Smooth muscle cell (in vitro differentiated cells): ENCODE results near the gene MID2. TPM values are rescaled to one million over a fixed set of nuclear protein-coding genes. Genes with fewer than 3 reads are reported as not detected.
"Not testable (repeated sequence)": the region's sequence is repeated elsewhere in the genome, so short reads cannot be mapped to it uniquely, and the experiment has no call there.

ENCODE experiments used
- DNase-seq: peaks from one replicate; lab custom pipeline; 2025; ENCODE audit not compliant: unreplicated experiment; lab: John Stamatoyannopoulos, UW
- H2AFZ ChIP-seq: fragments of 200-600 bp; sonication (generic); 2 replicates; pipeline ENCODE4 v1.6.0; 2016; ENCODE audit warnings: antibody characterized with exemption, low read depth, mild to moderate bottlenecking
- H3F3A ChIP-seq: fragments of 200-600 bp; sonication (generic); 2 replicates; pipeline ENCODE4 v1.6.0; 2017; ENCODE audit warnings: antibody characterized with exemption, low read depth
- H3K27ac ChIP-seq: fragments of 200-600 bp; sonication (generic); 2 replicates; pipeline ENCODE4 v1.5.1; 2016; ENCODE audit warnings: low read depth, mild to moderate bottlenecking
- H3K27me3 ChIP-seq: fragments of 200-600 bp; sonication (generic); 2 replicates; pipeline ENCODE4 v1.6.1; 2016; ENCODE audit warnings: low read depth, mild to moderate bottlenecking
- H3K36me3 ChIP-seq: fragments of 200-600 bp; sonication (generic); 2 replicates; pipeline ENCODE4 v1.5.1; 2016; ENCODE audit warnings: low read depth
- H3K4me1 ChIP-seq: fragments of 200-600 bp; sonication (generic); 2 replicates; pipeline ENCODE4 v1.5.1; 2016; ENCODE audit warnings: low read depth
- H3K4me2 ChIP-seq: fragments of 200-600 bp; sonication (generic); 2 replicates; pipeline ENCODE4 v1.6.0; 2016; ENCODE audit warnings: mild to moderate bottlenecking
- H3K4me3 ChIP-seq: fragments of 200-600 bp; sonication (generic); 2 replicates; pipeline ENCODE4 v1.5.1; 2016; ENCODE audit warnings: mild to moderate bottlenecking
- H3K79me2 ChIP-seq: fragments of 200-600 bp; sonication (generic); 2 replicates; pipeline ENCODE4 v1.6.0; 2016; ENCODE audit warnings: low read depth, mild to moderate bottlenecking
- H3K9ac ChIP-seq: fragments of 200-600 bp; sonication (generic); 2 replicates; pipeline ENCODE4 v1.6.0; 2016; ENCODE audit warnings: low read depth
- H3K9me3 ChIP-seq: fragments of 200-600 bp; sonication (generic); replicated peaks from 2 replicates; pipeline ENCODE4 v1.5.1; 2016; ENCODE audit warnings: low read depth
- H4K20me1 ChIP-seq: fragments of 200-600 bp; sonication (generic); 2 replicates; pipeline ENCODE4 v1.6.0; 2016; ENCODE audit warnings: low read depth
- CTCF ChIP-seq: fragments of 200-600 bp; sonication (generic); IDR thresholded peaks from 2 replicates; pipeline ENCODE4 v1.5.1; 2017; ENCODE audit warnings: borderline replicate concordance, mild to moderate bottlenecking, antibody characterized with exemption; ENCODE audit not compliant: insufficient read depth, poor library complexity, severe bottlenecking
- WGBS: methylation state at CpG from one replicate; pipeline ENCODE4 v1.1.7; 2016; ENCODE audit warnings: low lambda C conversion rate; 5-methylcytosine and 5-hydroxymethylcytosine counted together
- polyA plus RNA-seq: library from polyadenylated mRNA; unstranded; fragments of >200 nt; fragmentation: Nextera tagmentation; extraction: Ambion mirVana; gene quantifications from 2 replicates; pipeline ENCODE4 v1.2.1, GENCODE V29; 2016
- total RNA-seq: library from RNA; depleted of rRNA; stranded (reverse); fragments of >200 nt; gene quantifications from 2 replicates; pipeline ENCODE4 v1.2.3, GENCODE V29; 2014

MID2 gene
- total and polyA plus RNA-seq, 2 experiments from 2014 or later, result 6.7 to 16.6 TPM

DNA sequence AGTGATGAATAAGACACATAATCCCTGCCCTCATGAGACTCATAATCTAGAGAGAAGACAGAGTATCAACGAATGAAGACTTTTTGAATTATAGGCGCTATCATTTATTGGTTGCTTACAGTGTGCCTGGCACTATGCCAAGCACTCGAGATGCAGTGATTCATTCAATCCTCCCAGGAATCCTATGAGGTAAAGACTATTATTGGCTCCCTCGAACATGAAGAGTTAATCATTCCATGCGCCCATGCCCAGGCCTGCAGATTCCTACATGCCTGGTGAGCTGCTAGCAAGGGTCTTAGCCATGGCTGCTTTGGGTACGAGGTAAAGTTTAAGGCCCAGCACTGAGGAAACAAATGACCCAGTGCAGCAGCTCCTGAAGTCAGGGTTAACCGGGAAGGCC is 109.5 kb downstream of the MID2 start:
- H3F3A ChIP-seq, result no peaks in the 10 kb centered on the region
- H3K9me3 ChIP-seq, result no peaks in the 10 kb centered on the region
- peak overlapping the region; percentile 84 for H3K4me2 ChIP-seq
- no peak overlapping the region for H3K9ac ChIP-seq
- H3K4me3 ChIP-seq, result no peak overlapping the region
- no peaks in the 10 kb centered on the region for H3K27me3 ChIP-seq
- 75% methylated on average over 7 of the region's 7 CpGs for WGBS
- no peaks in the 10 kb centered on the region for H3K36me3 ChIP-seq
- no peak overlapping the region for H2AFZ ChIP-seq
- no peaks in the 10 kb centered on the region for H3K4me1 ChIP-seq
- no peak overlapping the region for H3K27ac ChIP-seq
- no peak for TF ChIP-seq CTCF
- no peaks in the 10 kb centered on the region for H3K79me2 ChIP-seq
- H4K20me1 ChIP-seq, result no peaks in the 10 kb centered on the region
- DNase-seq, result no peak

DNA sequence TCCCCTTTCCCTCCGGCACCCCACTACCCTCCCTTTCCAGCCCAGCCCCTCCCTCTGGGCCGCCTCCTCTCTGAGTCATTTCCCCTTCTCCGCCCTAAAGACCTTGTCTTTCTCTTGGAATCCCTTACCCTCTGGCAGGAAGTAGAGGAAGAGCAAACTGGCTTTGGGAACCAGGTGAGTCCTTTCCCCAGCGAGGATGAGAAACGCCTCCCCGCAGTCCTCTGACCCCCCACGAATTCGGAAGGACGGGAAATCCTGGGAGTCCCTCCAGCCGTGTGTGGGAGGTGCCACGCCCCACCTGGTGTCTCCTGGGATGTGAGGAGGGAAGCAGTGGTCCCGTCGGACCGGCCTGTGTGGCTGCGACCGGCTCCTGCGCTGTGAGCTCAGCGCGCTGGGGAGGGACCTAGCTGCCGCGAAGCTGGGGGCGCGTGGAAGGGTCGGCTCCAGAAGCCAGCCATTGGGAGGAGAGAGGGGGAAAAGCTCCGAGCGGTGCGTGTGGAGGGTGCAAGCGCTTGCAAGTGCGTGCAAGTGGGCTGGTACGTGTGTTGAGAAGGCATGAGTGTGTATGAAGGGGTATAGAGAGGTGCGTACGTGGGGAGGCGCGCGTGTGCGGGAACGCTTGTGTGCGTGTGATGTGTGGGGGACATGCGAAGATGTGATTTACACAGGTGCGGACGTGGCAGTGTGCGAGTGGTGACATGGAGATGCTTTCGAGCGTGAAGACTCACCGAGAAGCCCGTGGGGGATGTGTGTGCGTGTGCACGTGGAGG is 110.2 kb downstream of the MID2 start:
- H3K9ac ChIP-seq, result no peak overlapping the region
- no peaks in the 10 kb centered on the region for H3K9me3 ChIP-seq
- H3K4me1 ChIP-seq, result no peaks in the 10 kb centered on the region
- no peaks in the 10 kb centered on the region for H3K27me3 ChIP-seq
- no peaks in the 10 kb centered on the region for H3K36me3 ChIP-seq
- H3K4me3 ChIP-seq, result peak overlapping the region; percentile 48
- H3K4me2 ChIP-seq, result peak overlapping the region; percentile 84
- no peaks in the 10 kb centered on the region for H4K20me1 ChIP-seq
- H3K79me2 ChIP-seq, result no peaks in the 10 kb centered on the region
- WGBS, result 41% methylated on average over 40 of the region's 48 CpGs
- no peak overlapping the region for H3K27ac ChIP-seq
- H3F3A ChIP-seq, result no peaks in the 10 kb centered on the region
- no peak for TF ChIP-seq CTCF
- H2AFZ ChIP-seq, result no peak overlapping the region
- no peak for DNase-seq

DNA sequence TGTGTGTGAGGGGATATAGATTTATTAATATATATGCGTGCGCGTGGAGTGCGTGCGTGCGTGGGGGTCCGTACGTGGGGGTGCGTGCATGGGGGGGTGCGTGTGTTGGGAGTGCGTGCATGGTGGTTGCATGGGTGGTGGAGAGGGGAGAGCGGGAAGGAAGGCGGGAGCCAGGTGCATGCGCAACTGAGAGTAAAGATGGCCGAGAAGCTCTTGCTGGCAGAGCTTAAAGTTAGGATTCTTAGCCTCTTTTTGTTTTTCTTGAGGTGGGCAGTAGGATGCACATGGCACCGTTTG is 110.7 kb downstream of the MID2 start:
- no peak for TF ChIP-seq CTCF
- Histone ChIP-seq H4K20me1 (no peaks in the 10 kb centered on the region), H3K4me1 (no peaks in the 10 kb centered on the region), H3K27ac (no peak overlapping the region), H3K4me3 (peak overlapping the region; percentile 48), H3K27me3 (no peaks in the 10 kb centered on the region), H3K79me2 (no peaks in the 10 kb centered on the region), H3K9me3 (no peaks in the 10 kb centered on the region), H3F3A (no peaks in the 10 kb centered on the region), H3K4me2 (peak overlapping the region; percentile 84), H3K36me3 (no peaks in the 10 kb centered on the region), H3K9ac (no peak overlapping the region), H2AFZ (no peak overlapping the region)
- WGBS, result 53% methylated on average over 16 of the region's 16 CpGs
- no peak for DNase-seq

DNA sequence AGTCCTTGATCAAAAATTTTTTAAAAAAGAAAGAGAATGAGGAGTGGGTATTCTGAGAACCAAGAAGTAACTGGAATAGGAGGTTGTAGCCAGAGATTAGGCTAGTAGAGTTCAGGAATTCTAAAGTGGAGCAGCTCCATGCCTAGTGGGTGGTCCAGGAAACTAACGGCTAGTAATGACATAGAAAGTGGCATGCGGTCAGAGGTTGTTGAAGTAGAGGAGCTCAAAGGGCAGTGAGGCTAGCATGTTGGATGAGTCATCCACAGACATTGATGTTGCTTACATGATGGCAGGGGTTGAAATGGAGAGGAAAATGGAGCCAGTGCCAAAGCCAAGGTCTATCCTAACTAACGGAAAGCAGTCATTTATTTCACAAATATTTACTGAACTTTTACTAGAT is 114.4 kb downstream of the MID2 start:
- DNase-seq, result no peak
- TF ChIP-seq CTCF, result no peak

GRCh38 chrX:107955337-107955736 is 129.7 kb downstream of the MID2 start:
- H3K36me3 ChIP-seq, H3K4me3 ChIP-seq, H3K4me2 ChIP-seq, H3K79me2 ChIP-seq, H3F3A ChIP-seq, H3K9me3 ChIP-seq, DNase-seq, H2AFZ ChIP-seq, H3K9ac ChIP-seq, H3K27ac ChIP-seq, H4K20me1 ChIP-seq, H3K4me1 ChIP-seq, H3K27me3 ChIP-seq: not testable (repeated sequence)

More for the DNA sequence above, 114.4 kb downstream of the MID2 start:
- H2AFZ ChIP-seq, result no peak overlapping the region
- H3K27ac ChIP-seq, result no peak overlapping the region
- no peaks in the 10 kb centered on the region for H4K20me1 ChIP-seq
- no peaks in the 10 kb centered on the region for H3K27me3 ChIP-seq
- H3K4me1 ChIP-seq, result no peaks in the 10 kb centered on the region
- no peaks in the 10 kb centered on the region for H3K79me2 ChIP-seq
- H3K9ac ChIP-seq, result no peak overlapping the region
- H3K36me3 ChIP-seq, result no peaks in the 10 kb centered on the region
- no peak overlapping the region for H3K4me3 ChIP-seq
- no peaks in the 10 kb centered on the region for H3K9me3 ChIP-seq
- no peaks in the 10 kb centered on the region for H3F3A ChIP-seq
- H3K4me2 ChIP-seq, result no peak overlapping the region
- 77% methylated on average over 3 of the region's 3 CpGs for WGBS
